ENCODE measurements around the gene CBLC. TPM values are rescaled to one million over a fixed set of nuclear protein-coding genes. Genes with fewer than 3 reads are reported as not detected.

The CBLC gene
- total RNA-seq, 3 donors from 2014 or later (not counting 1 experiment from before 2014, with no cell fraction given) = not detected

DNA sequence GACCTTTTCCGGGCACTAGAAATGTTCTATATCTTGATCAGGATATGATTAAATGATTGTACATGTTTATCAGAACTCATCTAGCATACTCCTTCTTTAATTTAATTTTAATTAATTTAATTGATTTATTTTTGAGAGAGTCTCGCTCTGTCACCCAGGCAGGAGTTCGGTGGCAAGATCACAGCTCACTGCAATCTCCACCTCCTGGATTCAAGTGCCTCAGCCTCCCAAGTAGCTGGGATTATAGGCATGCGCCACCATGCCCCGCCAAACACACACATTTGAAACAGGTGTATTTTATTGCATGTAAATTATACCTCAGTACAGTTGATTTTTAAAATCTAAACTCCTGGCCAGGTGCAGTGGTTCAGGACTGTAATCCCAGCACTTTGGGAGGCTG is 46.6 kb upstream of the CBLC start:
- H3K9me3 Mint-ChIP-seq = no peaks in the 10 kb centered on the region
- H3K27ac Mint-ChIP-seq = no peak overlapping the region
- TF ChIP-seq, protein P1, sequence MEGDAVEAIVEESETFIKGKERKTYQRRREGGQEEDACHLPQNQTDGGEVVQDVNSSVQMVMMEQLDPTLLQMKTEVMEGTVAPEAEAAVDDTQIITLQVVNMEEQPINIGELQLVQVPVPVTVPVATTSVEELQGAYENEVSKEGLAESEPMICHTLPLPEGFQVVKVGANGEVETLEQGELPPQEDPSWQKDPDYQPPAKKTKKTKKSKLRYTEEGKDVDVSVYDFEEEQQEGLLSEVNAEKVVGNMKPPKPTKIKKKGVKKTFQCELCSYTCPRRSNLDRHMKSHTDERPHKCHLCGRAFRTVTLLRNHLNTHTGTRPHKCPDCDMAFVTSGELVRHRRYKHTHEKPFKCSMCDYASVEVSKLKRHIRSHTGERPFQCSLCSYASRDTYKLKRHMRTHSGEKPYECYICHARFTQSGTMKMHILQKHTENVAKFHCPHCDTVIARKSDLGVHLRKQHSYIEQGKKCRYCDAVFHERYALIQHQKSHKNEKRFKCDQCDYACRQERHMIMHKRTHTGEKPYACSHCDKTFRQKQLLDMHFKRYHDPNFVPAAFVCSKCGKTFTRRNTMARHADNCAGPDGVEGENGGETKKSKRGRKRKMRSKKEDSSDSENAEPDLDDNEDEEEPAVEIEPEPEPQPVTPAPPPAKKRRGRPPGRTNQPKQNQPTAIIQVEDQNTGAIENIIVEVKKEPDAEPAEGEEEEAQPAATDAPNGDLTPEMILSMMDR (IDR thresholded peaks at IDR 0.05) = no peak
- H3K4me1 ChIP-seq (ENCODE audit: control insufficient read depth, insufficient read depth, low read length) = peaks cover 11% of the 10 kb centered on the region
- ATAC-seq (no peak), DNase-seq (no peak)
- no peak overlapping the region for H3K27ac ChIP-seq (ENCODE audit: low read length)
- no peak overlapping the region for H3K4me3 ChIP-seq (ENCODE audit: low read length)
- H3K9me3 ChIP-seq (ENCODE audit: control insufficient read depth, insufficient read depth, low read length) = peaks cover 3% of the 10 kb centered on the region
- 100% methylated on average over 5 of the region's 5 CpGs for WGBS (ENCODE audit: insufficient coverage)
- no peaks in the 10 kb centered on the region for H3K27me3 ChIP-seq (ENCODE audit: control insufficient read depth, insufficient read depth, low read length)
- peaks cover 0 to 16% of the 10 kb centered on the region in 2 donors for H3K4me1 Mint-ChIP-seq
- H3K27me3 Mint-ChIP-seq (ENCODE audit: low read depth in 2 of 2) = peaks cover 0 to 3% of the 10 kb centered on the region in 2 donors
- intact Hi-C loops (cut with micrococcal nuclease) = no loop called here
- no peaks in the 10 kb centered on the region for H3K36me3 Mint-ChIP-seq
- no peaks in the 10 kb centered on the region for H3K36me3 ChIP-seq (ENCODE audit: control insufficient read depth, insufficient read depth, low read length)
- H3K4me3 Mint-ChIP-seq = no peak overlapping the region

DNA sequence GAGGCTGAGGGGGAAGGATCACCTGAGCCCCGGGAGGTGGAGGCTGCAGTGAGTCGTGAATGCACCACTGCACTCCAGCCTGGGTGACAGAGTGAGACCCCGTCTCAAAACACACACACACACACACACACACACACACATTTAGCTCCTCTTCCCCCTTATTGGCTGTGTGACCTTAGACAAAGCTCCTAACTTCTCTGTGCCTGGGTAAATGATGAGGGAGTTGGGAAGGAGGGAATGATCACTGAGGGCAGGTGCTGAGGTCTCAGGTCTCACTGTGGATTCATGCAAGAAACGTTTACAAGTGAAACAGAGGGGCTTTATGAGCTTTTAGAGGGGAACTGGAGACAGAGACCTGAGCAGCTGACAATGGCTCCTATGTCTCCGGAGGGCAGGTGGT is 46.1 kb upstream of the CBLC start:
- Mint-ChIP-seq H3K9me3 (no peaks in the 10 kb centered on the region), H3K36me3 (no peaks in the 10 kb centered on the region), H3K27ac (no peak overlapping the region), H3K4me1 (peaks cover under 1 to 16% of the 10 kb centered on the region in 2 donors), H3K4me3 (no peak overlapping the region), H3K27me3 (ENCODE audit: low read depth in 2 of 2) (no peaks in the 10 kb centered on the region)
- no peaks in the 10 kb centered on the region for H3K27me3 ChIP-seq (ENCODE audit: control insufficient read depth, insufficient read depth, low read length)
- H3K4me1 ChIP-seq (ENCODE audit: control insufficient read depth, insufficient read depth, low read length) = peaks cover 17% of the 10 kb centered on the region
- intact Hi-C loops (cut with micrococcal nuclease) = no loop called here
- 81% methylated on average over 5 of the region's 5 CpGs for WGBS (ENCODE audit: insufficient coverage)
- no peaks in the 10 kb centered on the region for H3K36me3 ChIP-seq (ENCODE audit: control insufficient read depth, insufficient read depth, low read length)
- TF ChIP-seq, protein P1 (IDR thresholded peaks at IDR 0.05) = no peak
- DNase-seq (no peak), ATAC-seq (no peak)
- H3K9me3 ChIP-seq (ENCODE audit: control insufficient read depth, insufficient read depth, low read length) = peaks cover 3% of the 10 kb centered on the region
- no peak overlapping the region for H3K4me3 ChIP-seq (ENCODE audit: low read length)
- H3K27ac ChIP-seq (ENCODE audit: low read length) = no peak overlapping the region

DNA sequence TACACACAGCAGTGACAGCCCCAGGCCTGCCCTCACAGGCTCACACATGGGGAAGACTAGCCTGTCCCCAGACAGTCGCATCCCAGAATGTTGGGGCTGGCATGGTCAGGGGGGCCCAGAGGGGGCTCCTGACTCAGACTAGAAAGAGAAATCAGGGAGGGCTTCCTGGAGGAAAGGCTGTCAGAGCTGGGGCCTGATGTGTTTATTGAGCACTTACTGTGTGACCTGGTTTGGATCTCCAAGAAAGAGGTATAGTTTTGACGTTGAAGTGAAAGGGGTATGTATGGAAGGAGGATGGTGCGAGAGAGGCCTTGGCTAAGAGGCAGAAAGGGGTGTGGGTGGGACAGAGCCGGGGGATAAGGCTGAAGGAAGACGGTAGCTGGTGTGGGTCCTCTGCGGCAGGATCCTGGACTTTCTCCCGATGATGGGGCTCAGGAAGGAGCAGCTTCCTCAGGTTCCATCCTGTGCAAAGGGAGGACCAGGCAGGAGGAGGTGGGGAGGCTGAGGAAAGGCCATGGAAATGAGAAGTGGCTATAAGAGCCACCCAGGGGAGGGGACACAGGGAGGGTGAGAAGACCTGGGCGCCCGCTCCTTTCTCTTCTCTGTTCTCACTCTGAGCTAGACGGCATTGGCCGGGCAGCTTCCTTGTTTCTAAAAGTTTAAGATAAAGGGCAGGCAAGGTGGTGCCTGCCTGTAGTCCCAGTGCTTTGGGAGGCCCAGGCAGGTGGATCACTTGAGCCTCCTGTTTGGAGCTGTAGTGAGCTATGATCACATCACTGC is 45.3 kb upstream of the CBLC start:
- intact Hi-C loops (cut with micrococcal nuclease) = no loop called here

More for the DNA sequence above, 45.3 kb upstream of the CBLC start:
- Histone ChIP-seq H3K4me3 (ENCODE audit: low read length) (no peak overlapping the region), H3K27ac (ENCODE audit: low read length) (no peak overlapping the region), H3K36me3 (ENCODE audit: control insufficient read depth, insufficient read depth, low read length) (no peaks in the 10 kb centered on the region), H3K27me3 (ENCODE audit: control insufficient read depth, insufficient read depth, low read length) (no peaks in the 10 kb centered on the region), H3K4me1 (ENCODE audit: control insufficient read depth, insufficient read depth, low read length) (peaks cover 24% of the 10 kb centered on the region), H3K9me3 (ENCODE audit: control insufficient read depth, insufficient read depth, low read length) (peaks cover 3% of the 10 kb centered on the region)
- 86% methylated on average over 11 of the region's 11 CpGs for whole genome bisulfite sequencing (ENCODE audit: insufficient coverage)
- ATAC-seq (no peak), DNase-seq (no peak)
- H3K27ac Mint-ChIP-seq = no peak overlapping the region
- H3K4me3 Mint-ChIP-seq = no peak overlapping the region
- H3K4me1 Mint-ChIP-seq = peaks cover 8 to 24% of the 10 kb centered on the region in 2 donors
- H3K9me3 Mint-ChIP-seq = no peaks in the 10 kb centered on the region
- TF ChIP-seq, protein P1 (IDR thresholded peaks at IDR 0.05) = no peak
- H3K36me3 Mint-ChIP-seq = no peaks in the 10 kb centered on the region
- H3K27me3 Mint-ChIP-seq (ENCODE audit: low read depth in 2 of 2) = no peaks in the 10 kb centered on the region

Data from natural killer cell (primary cell).